DND-41 (cell line): ENCODE data around the gene MAPK12.

Source experiments
- ATAC-seq: fragments of 200-7000 bp; cut with Tn5 transposase; 3 replicates; pipeline ENCODE4 v1.9.1; 2021; ENCODE audit warnings: low read depth; ENCODE audit not compliant: insufficient read depth
- DNase-seq: peaks from one replicate; pipeline ENCODE4 v3.0.0-alpha.2; 2020
- H2AFZ ChIP-seq: 2 replicates; pipeline ENCODE4 v1.6.0; 2012; ENCODE audit warnings: low read depth, low read length
- H3K27ac ChIP-seq: 2 replicates; pipeline ENCODE4 v1.5.1; 2012; ENCODE audit warnings: low read length, inconsistent platforms
- H3K27me3 ChIP-seq: fragments of 200-600 bp; sonication (generic); 2 replicates; pipeline ENCODE4 v1.6.0; 2012; ENCODE audit warnings: low read length, mild to moderate bottlenecking, inconsistent platforms; ENCODE audit not compliant: insufficient read depth, poor library complexity
- H3K36me3 ChIP-seq: 2 replicates; pipeline ENCODE4 v1.5.1; 2012; ENCODE audit warnings: low read length, inconsistent platforms; ENCODE audit not compliant: insufficient read depth
- H3K4me1 ChIP-seq: 2 replicates; pipeline ENCODE4 v1.5.1; 2012; ENCODE audit warnings: mild to moderate bottlenecking, low read length; ENCODE audit not compliant: insufficient read depth
- H3K4me2 ChIP-seq: 2 replicates; pipeline ENCODE4 v1.6.0; 2012; ENCODE audit warnings: mild to moderate bottlenecking, moderate library complexity, low read length, inconsistent platforms; ENCODE audit not compliant: insufficient read depth
- H3K4me3 ChIP-seq, 2 experiments: fragments of 200-600 bp in 1 of 2; shearing (Covaris generic) in 1 of 2; 2 replicates each; pipeline ENCODE4 v1.5.1; 2012 to 2016; ENCODE audit warnings: inconsistent platforms in 2 of 2, low read length in 2 of 2, mild to moderate bottlenecking in 2 of 2, low read depth in 1 of 2, moderate library complexity in 1 of 2
- H3K79me2 ChIP-seq: 2 replicates; pipeline ENCODE4 v1.6.0; 2012; ENCODE audit warnings: low read length, inconsistent platforms; ENCODE audit not compliant: insufficient read depth
- H3K9ac ChIP-seq: 2 replicates; pipeline ENCODE4 v1.6.0; 2012; ENCODE audit warnings: low read depth, mild to moderate bottlenecking, inconsistent platforms, low read length, moderate library complexity
- H3K9me3 ChIP-seq: 2 replicates; pipeline ENCODE4 v1.5.1; 2012; ENCODE audit warnings: low read length, moderate library complexity, mild to moderate bottlenecking, inconsistent platforms; ENCODE audit not compliant: insufficient read depth, severe bottlenecking
- H4K20me1 ChIP-seq: 2 replicates; pipeline ENCODE4 v1.6.0; 2012; ENCODE audit warnings: low read length; ENCODE audit not compliant: insufficient read depth
- EZH2 ChIP-seq: IDR thresholded peaks from 3 replicates; pipeline ENCODE4 v1.6.1; 2012; ENCODE audit warnings: borderline replicate concordance, low read depth, mild to moderate bottlenecking, moderate library complexity, low read length, inconsistent platforms; ENCODE audit not compliant: severe bottlenecking
- TF ChIP-seq, protein P1 (sequence below): IDR thresholded peaks from 2 replicates; pipeline ENCODE4 v1.5.1; 2012; ENCODE audit warnings: borderline replicate concordance, low read length, moderate library complexity, mild to moderate bottlenecking; ENCODE audit not compliant: poor library complexity, severe bottlenecking; ENCODE audit errors: extremely low read depth

The MAPK12 gene

GRCh38 chr22:50298266-50298637, 36.8 kb upstream of the MAPK12 start:
- Histone ChIP-seq H3K79me2 (no peaks in the 10 kb centered on the region), H3K4me3 (no peak overlapping the region), H3K4me1 (peaks cover 6% of the 10 kb centered on the region), H4K20me1 (peaks cover 14% of the 10 kb centered on the region), H3K4me2 (no peak overlapping the region), H2AFZ (no peak overlapping the region), H3K27ac (no peak overlapping the region), H3K9ac (no peak overlapping the region), H3K36me3 (no peaks in the 10 kb centered on the region), H3K27me3 (no peaks in the 10 kb centered on the region), H3K9me3 (no peaks in the 10 kb centered on the region)
- no peak for ATAC-seq
- TF ChIP-seq, protein P1, sequence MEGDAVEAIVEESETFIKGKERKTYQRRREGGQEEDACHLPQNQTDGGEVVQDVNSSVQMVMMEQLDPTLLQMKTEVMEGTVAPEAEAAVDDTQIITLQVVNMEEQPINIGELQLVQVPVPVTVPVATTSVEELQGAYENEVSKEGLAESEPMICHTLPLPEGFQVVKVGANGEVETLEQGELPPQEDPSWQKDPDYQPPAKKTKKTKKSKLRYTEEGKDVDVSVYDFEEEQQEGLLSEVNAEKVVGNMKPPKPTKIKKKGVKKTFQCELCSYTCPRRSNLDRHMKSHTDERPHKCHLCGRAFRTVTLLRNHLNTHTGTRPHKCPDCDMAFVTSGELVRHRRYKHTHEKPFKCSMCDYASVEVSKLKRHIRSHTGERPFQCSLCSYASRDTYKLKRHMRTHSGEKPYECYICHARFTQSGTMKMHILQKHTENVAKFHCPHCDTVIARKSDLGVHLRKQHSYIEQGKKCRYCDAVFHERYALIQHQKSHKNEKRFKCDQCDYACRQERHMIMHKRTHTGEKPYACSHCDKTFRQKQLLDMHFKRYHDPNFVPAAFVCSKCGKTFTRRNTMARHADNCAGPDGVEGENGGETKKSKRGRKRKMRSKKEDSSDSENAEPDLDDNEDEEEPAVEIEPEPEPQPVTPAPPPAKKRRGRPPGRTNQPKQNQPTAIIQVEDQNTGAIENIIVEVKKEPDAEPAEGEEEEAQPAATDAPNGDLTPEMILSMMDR, result no peak
- no peak for TF ChIP-seq EZH2
- no peak for DNase-seq

DNA sequence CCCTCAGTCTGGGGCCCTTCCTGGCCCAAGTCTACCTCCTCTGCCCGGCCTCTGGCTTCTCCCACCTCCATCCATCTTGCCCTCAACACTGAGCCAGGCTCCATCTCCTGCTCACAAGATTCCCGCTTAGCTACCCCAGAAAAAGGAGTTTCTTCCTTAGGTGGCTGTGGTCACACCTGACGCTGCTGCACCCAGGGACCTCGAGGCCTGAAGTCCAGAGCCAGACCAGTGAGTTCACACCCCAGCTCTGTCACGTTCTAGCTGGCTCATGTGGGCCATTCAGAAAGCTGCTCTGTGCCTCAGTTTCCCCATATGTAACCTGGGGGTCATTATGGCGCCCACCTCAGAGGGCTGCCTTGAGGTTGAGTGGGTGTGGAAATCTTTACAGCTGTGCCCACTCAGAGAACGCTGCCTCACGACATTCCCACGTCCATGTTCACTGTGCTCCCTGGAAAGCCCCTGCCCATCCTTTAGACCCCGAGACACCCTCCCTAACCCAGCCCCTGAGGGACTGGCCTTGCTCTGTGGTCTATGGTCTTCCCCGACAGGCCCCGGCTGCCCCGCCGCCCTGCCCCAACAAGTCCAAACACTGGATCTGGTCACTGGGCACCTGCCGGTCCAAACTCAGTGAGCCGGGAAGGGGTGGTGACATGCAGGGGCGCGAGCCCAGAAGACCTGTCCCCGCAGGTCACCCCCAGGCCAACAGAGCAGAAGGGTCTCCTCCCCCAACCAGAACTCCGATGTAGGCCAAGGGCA, 36.2 kb upstream of the MAPK12 start:
- Histone ChIP-seq H3K4me3 (no peak overlapping the region), H4K20me1 (peaks cover 12% of the 10 kb centered on the region), H3K27me3 (no peaks in the 10 kb centered on the region), H3K79me2 (no peaks in the 10 kb centered on the region), H3K9ac (no peak overlapping the region), H3K9me3 (no peaks in the 10 kb centered on the region), H3K4me2 (no peak overlapping the region), H3K36me3 (no peaks in the 10 kb centered on the region), H2AFZ (no peak overlapping the region), H3K4me1 (peaks cover 6% of the 10 kb centered on the region), H3K27ac (no peak overlapping the region)
- DNase-seq (no peak), ATAC-seq (no peak)
- no peak for TF ChIP-seq EZH2
- TF ChIP-seq, protein P1, result no peak

- Histone ChIP-seq H3K27me3 (no peaks in the 10 kb centered on the region), H3K9me3 (no peaks in the 10 kb centered on the region), H2AFZ (no peak overlapping the region), H3K27ac (no peak overlapping the region), H3K4me1 (peaks cover 6% of the 10 kb centered on the region), H3K9ac (no peak overlapping the region), H3K79me2 (no peaks in the 10 kb centered on the region), H4K20me1 (peaks cover 10% of the 10 kb centered on the region), H3K4me2 (no peak overlapping the region), H3K36me3 (no peaks in the 10 kb centered on the region), H3K4me3 (no peak overlapping the region)
- no peak for DNase-seq
- no peak for TF ChIP-seq EZH2
- TF ChIP-seq, protein P1, result no peak
- ATAC-seq, result no peak
Measured at GRCh38 chr22:50296658-50297490, 35.4 kb upstream of the MAPK12 start.
